ENCODE data around the gene SLC6A3.

- TF ChIP-seq CTCF (conservative IDR thresholded peaks at IDR 0.05; ENCODE audit: low read depth, low read length) (no peak), EZH2 (IDR thresholded peaks at IDR 0.05; ENCODE audit: borderline replicate concordance, low read depth, low read length, poor library complexity, severe bottlenecking) (no peak)
Observed at GRCh38 chr5:1400936-1401335, 44.3 kb downstream of the SLC6A3 start.
